Astrocyte of the spinal cord (primary cell): ENCODE results near the gene CPNE1.

Experiments
- DNase-seq: peaks from one replicate; pipeline ENCODE4 v3.0.0; 2011; ENCODE audit warnings: low read depth, low spot score
- H3K4me3 ChIP-seq: 2 replicates; pipeline ENCODE4 v1.5.1; 2011; ENCODE audit warnings: low read depth, mild to moderate bottlenecking, low read length, moderate library complexity
- CTCF ChIP-seq: IDR thresholded peaks from 2 replicates; pipeline ENCODE4 v1.5.1; 2012; ENCODE audit warnings: low read depth, mild to moderate bottlenecking, low read length, inconsistent platforms
- in situ Hi-C: cut with HindIII; loops from 2 replicates; pipeline ENCODE4 v1.10.0; 2017; ENCODE audit warnings: low sequenced_read_pairs

Gene CPNE1

GRCh38 chr20:35663516-35664465 is 909 bp downstream of the CPNE1 start:
- peak overlapping the region; percentile 89 for H3K4me3 ChIP-seq
- in situ Hi-C loops = no loop called here
- DNase-seq = peak; percentile 24
- TF ChIP-seq CTCF = no peak

GRCh38 chr20:35662551-35662950 is 2.1 kb downstream of the CPNE1 start:
- DNase-seq = no peak
- H3K4me3 ChIP-seq = peak overlapping the region; percentile 11
- in situ Hi-C loops = no loop called here
- TF ChIP-seq CTCF = no peak

- DNase-seq = no peak
- peak overlapping the region; percentile 7 for H3K4me3 ChIP-seq
- no peak for TF ChIP-seq CTCF
- in situ Hi-C loops = no loop called here
Observed at GRCh38 chr20:35661908-35662307, 2.8 kb downstream of the CPNE1 start.

- peak; percentile 10 for DNase-seq
- no peak overlapping the region for H3K4me3 ChIP-seq
- TF ChIP-seq CTCF = no peak
- in situ Hi-C loops = no loop called here
Observed at GRCh38 chr20:35661053-35661452, 3.6 kb downstream of the CPNE1 start.

- H3K4me3 ChIP-seq = no peak overlapping the region
- no peak for DNase-seq
- in situ Hi-C loops = no loop called here
- TF ChIP-seq CTCF = no peak
Observed at GRCh38 chr20:35660122-35660937, 4.4 kb downstream of the CPNE1 start.

GRCh38 chr20:35657271-35657670 is 7.4 kb downstream of the CPNE1 start:
- in situ Hi-C loops = no loop called here
- TF ChIP-seq CTCF = no peak
- no peak overlapping the region for H3K4me3 ChIP-seq
- DNase-seq = no peak
